ENCODE measurements around the gene TENM4.

DNA sequence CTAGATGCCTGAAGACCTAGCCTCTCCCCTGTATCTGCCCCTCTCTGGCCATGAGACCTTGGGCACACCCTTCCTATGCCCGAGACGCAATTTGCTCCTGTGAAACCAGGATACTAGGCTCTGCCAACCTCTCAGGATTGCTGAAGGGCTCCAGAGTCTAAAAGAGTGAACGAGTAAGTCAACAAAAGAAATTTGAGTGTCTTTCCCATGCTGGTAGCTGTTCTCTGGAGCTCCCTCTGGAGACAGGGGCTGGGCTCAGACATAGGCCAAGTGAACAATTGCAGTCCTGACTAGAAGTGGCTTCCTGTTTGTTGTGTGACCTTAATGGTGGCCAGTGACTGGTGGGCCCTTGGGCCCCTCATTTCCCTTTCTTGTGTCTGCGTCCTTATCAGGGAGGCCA lies 677.2 kb downstream of the TENM4 start:
- TF ChIP-seq CTCF (IDR thresholded peaks at IDR 0.05) (no peak), POLR2A (IDR thresholded peaks at IDR 0.05) (no peak)

Measured in uterus (tissue), 2 donors.